C1 segment of cervical spinal cord (tissue), 14 donors: Measurements from ENCODE around the gene PSKH1.

Experiments used
- DNase-seq, 14 donors: peaks; one replicate each; lab custom pipeline; 2025; lab: John Stamatoyannopoulos, UW

The PSKH1 gene

DNA sequence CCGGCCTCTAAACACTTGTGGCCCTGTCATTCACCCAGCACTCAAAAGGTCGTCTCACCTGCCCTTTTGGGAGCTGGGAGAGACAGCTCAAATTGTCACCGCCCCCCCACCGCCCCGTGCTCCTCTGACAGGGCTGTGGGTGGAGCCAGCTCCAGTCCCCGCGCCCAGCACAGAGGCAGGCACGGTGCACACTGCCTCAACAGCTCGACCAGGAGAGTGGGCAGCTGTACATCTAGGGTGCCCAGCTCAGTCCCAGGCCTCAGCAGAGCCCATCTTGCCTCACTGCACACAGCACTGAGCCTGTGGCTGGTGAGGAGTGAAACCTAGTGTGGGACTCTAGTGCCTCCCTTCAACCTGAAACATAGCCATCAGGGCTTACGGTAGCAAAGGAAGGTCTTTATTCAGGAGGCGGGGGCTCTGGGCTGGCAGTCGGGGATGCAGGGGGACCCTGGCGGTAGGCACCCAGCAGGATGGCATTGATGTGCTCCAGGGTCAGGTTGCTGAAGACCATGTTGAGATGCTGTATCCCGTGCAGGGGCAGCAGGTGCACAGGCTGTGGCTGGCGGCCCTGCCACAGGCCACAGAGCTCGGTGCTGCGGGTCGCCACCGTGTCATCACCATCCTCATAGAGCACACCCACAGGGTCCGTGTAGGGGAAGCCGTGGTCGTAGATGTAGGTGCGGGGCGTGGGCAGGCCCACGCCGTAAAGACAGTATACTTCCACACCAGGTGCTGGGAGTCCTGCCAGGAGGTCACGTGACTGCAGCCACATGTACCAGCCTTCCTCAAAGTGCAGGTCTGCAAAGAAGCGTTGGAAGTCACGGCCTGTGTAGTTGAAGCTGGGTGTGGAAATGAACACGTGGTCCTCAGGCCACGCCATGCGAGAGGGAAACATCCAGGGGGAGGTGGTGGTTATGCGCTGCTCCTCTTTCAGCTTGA, 46.7 kb downstream of the PSKH1 start:
- no peak for DNase-seq

DNA sequence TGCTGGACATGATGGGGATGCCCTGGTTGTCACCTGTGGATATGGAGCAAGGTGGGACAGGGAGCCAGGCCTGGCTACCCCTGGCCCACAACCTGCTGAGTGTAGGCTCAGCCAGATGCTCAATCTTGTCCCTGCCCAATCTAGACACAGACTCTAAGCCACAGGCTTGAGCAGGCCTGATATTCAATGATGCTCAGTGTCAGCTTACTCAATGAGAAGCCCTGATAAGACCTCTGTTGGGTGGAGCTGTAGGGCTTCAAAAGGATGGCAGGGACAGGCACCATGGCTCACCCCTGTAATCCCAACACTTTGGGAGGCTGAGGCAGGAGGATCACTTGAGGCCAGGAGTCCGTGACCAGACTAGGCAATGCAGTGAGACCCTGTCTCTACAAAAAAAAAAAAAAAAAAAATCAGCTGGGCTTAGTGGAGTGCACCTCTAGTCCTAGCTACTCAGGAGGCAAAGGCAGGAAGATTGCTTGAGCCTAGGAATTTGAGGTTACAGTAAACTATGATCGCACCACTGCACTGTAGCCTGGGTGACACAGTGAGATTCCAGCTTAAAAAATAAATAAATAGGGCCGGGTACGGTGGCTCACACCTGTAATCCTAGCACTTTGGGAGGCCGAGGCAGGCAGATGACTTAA, 47.5 kb downstream of the PSKH1 start:
- no peak for DNase-seq

DNA sequence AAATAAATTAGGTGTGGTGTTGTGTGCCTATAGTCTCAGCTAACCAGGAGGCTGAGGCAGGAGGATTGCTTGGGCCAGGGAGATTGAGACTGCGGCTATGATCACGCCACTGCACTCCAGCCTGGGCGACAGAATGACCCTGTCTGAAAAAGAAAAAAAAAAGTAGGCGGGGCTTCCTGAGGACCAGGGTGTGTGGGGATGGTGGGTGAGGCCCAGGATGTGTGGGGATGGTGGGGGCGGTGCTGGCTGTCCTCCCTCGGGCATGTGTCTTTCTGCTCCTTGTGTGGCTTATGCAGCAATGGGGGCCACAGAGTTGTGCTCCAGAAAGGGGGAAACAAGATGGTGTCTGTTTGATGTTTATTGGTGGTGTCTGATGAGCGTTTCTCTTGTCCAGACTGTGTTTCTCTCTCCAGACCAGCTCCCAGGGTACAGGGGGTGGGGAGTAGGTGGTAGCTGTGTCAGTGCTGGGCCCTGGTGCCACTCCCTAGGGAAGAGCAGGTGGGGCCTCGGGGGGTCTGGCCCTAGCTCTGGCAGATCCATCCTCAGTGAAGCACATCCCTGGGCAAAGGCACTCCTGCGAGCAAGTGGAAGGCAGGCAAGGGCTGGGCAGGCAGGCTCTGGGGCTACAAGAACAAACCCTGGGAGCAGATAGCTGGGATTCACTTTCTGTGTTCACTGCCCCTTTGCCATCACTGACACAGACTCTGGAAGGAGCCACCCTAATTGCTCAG, 48.6 kb downstream of the PSKH1 start:
- no peak for DNase-seq

DNA sequence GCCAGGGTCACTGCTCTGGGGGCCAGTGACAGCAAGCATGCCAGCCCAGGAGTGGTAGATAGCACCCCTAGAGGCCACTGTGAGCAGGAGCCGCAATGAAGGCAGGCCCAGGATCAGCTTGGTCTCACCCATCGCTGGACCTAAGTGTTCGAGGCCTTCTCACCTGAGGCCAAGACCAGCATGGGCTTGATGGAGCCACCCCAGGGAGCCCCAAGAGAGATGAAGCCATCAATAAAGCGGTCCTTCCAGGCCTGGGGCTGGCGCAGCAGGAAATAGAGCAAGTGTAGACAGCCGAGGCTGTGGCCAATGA, 49.1 kb downstream of the PSKH1 start:
- peak in 5 of 14 donors; percentile 16 to 33 (median 23) for DNase-seq

DNA sequence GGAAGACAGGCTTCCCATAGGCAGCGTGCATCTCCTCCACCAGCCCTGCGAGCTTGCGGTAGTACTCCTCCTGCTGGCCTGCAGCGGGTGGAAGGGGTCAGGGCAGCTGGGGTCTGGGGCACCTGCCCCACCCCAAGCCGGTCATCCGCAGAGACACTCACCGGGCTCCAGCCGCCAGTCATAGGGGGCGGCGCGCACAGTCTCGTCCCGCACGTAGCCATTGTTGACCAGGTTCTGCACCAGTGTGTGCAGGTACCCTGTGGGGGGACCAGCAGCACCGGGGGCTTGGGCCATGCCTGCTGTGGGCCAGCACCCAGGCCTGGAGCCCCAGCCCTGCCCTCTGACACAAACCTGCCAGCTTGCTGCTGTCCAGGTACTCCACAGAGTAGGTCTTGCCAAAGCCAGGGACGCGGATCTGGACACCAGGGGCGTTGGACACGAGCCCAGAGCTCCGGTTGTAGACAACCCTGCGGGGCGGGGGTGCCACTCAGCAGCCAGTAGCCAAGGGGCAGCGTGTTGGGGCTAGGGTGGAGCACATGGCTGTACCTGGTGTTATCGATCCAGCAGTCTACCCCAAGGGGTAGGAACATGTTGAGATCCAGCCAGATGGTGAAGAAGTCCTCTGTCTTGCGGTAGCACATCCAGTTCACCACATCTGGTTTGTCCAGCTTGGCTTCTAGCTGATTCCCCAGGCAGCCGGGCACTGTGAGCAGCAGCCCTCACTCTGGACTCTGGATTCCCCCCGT, 49.6 kb downstream of the PSKH1 start:
- no peak for DNase-seq

DNA sequence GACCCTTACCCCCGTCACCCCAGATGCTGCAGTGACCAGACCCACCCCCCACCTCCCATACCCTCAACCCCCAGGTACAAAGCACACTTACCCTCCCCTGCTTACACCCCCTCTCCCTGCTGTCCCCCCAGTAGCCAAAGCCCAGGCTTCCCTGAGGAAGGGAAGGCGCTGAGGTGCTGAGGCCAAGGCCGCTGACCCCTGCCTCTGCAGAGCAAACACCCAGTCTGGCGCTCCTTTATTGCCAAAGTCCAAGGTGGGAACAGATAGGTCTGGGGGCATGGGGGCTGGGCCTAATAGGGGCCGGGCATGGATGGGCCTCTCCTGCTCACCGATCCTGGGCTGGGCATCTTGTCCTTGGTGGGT, 50.2 kb downstream of the PSKH1 start:
- DNase-seq: no peak

DNA sequence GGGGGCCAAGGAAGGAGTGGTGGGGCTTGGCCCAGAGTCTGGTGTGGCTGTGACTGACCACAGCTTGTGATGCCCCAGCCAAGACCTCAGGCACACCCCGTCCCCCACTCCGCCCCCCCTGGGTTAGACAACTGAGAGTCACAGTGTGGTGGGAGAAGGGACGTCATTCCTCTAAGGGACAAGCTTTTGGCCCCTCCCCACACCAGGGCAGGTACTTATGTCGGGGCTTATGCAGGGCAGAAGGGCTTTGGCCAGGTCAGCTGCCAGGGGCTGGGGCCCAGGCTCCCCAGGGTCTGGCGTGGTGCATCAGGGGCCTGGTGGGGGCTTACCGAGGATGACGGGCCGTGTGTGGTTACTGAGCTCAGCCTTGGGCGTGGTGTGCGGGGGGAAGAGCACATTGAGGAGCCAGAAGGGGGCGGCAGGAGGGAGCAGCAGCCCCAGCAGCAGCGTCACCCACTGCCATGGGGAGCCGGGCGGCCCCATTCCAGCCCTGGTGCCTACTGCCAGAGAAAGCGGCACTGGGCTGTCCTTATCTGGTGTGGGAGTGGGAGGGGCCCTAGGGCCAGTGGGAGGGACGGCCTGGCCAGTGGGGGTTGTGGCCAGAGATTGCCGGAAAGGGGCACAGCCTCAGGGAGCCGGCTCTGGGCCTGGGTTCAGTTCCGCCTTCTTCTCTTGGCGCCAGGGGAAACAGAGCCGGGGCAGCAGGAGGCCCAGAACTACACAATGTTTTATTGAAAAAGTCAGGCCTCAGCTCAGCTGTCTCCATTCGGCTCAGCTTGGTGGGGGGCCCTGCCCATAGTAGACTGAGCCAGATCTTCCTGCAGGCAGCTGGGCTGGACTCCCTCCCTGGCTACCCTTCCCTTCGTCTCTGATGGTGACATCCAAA, 50.8 kb downstream of the PSKH1 start, which contains the start of gene LCAT:
Gene LCAT, minus strand, starts transcription at position 502 of the 886 bp plus-strand sequence. Its CDS starts 19 bp downstream, at position 483.
- peak in 13 of 14 donors; percentile 25 to 88 (median 75) for DNase-seq

DNA sequence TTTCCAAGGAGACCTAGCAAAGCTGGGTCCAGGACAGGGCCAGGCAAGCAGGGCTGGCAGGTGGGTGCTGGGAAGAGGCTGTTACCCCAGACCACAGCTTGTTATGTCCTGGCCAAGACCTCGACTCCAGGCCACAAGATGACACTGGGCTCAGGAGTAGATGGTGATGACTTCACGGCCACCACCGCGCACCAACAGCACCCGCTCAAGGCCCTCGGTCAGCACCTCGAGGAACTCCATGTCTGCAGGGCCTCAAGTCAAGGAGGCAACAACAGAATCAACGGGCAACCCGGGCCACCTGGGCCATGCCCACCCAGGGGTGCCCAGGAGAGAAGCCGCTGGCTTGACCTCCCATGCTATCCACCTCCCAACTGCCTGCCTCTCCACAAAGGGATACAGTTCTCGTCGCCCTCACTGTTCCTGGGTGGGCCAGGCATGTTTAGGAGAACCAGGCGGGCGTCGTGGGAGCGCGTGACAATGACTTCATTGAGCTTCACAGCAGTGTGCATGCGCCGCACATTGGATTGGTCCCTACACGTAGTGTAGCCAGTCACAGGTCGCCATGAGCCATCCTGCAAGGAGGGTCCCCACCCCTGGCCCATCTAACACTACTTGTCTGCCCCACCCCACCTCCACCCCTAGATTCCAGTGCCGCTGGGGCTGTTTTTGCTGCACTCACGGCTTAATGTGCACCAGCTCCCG, 51.8 kb downstream of the PSKH1 start:
- peak in 1 of 14 donors; percentile 58 for DNase-seq

DNA sequence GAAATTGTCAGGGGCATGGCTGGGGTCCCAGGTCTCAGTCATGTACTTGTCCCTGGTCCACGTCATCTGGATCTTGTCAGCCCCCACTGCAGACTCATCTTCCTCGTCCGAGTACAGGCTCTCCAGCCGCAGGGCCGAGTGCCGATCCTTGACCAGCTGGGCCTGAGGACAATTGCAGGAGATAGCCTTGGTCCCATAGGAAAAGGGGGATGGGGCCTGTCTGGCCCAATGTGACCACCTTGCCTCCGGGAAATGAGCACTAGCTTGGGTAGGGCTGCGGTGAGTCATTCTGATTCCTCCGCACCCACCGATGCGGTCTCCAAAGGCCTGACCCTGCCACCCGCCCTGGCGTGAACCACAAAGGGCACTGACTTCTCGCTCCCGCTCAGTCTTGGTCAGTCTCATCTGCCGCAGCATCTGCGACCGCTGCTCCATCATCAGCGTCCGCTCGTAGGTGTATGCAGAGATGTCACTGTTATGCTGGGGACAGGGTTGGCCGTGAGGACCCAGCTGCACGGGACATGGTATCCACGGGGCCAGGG, 52.4 kb downstream of the PSKH1 start:
- no peak for DNase-seq

DNA sequence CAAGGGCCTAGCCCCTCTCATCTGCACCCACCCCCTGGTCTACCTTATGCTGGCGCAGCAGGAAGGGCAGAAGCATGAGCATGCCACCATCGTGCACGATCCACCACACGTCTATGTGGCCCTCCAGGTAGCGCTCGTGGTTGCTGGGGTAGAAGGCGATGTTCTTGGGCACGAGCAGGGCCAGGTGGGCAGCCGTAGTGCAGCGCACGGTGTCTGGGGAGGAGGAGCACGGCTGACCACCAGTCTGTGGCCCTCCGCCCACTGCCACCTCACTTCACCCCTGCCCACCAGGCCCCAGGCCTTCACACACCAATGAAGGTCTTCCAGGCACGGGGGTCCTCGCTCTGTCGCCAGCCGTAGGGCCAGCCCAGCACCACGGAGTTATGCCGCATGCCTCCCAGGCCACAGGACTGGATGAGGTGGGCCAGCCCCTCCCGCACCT, 53.1 kb downstream of the PSKH1 start:
- no peak for DNase-seq

DNA sequence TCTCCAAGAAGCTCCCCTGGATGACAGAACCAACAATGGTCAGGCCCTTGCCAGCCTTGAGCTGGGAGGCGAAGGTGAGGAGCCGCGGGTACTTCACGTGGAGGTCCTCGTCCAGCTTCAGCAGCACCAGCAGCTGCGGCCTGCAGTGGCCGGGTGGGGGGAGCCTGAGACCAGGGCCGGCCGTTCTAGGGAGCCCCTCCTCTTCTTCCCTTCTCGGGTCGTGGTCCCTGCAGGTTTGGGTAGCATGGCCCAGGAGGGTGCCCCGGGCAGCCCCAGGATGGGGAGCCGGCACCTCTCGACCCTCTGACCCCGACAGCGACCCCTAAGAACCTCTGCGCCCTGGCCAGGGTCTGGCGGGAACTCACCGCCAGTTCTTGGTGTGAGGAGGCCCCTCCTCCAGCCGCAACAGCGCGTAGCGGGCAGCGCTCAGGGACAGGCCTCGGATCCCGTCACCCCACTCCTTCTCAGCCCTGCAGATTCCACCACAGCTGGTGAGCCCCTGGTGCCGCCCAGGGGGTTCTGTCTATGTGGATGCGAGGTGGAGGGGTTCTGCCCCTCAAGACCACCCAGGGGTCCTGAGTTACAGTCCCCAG, 54.0 kb downstream of the PSKH1 start:
- DNase-seq: no peak

DNA sequence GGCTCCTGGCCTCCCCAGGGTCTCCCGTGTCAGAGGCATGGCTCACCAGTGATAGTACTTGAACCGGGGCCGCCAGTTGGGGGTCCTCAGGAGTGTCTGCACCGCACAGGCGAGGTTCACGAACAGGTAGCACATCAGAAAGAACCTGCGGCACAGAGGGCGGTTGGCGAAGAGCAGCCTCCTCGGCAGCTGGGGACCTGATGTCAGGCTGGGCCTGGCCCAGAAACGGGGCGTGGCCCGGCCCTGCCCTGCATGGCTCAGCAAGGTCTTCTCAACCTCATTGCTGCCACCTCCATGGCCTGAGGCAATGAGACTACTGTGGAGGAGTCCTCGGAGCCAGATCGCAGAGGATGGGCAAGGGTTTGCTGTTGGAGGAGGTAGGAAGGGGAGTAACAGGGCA, 55.0 kb downstream of the PSKH1 start:
- DNase-seq: no peak

DNA sequence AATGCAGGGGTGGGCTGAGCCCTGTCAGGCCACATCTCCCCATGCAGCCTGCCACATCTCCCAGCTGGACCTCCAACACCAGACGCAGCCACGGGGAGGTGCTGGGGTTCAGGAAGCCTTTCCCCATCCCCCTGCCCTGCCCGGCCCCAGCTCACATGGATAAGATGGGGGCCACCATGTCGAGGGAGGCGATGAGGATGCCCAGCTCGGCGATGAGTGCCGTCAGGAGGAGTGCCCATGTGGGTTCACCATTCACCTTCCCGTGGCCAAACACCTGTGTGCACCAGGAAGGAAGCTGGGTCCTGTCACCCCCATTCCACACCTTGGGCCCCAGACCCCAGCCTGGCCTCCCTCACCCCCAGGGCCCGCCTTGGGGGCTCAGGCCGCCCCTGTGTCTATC, 56.6 kb downstream of the PSKH1 start:
- DNase-seq: no peak

DNA sequence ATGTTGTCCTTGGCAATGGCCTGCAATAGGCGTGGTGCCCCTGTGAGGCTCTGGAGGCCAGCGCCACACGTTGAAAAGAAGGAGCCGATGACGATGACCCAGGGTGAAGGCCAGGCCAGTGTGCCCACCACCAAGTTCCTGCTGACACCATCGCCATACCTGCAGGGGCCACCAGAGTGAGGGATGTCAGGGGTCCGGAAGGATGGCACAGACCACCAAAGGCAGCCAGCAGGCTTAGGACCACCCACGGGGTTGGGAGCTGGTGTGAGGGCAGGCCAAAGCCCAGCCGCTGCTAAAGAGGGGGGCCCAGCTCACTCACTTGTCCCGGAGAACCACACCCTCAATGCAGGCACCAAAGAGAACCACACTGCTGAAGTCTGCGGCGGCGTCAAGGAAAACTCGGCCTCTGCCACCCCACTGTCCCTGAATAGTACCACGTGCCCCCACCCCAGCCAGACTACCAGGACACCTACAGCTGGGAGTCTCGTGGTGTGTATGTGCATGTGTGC, 57.3 kb downstream of the PSKH1 start:
- no peak for DNase-seq

DNA sequence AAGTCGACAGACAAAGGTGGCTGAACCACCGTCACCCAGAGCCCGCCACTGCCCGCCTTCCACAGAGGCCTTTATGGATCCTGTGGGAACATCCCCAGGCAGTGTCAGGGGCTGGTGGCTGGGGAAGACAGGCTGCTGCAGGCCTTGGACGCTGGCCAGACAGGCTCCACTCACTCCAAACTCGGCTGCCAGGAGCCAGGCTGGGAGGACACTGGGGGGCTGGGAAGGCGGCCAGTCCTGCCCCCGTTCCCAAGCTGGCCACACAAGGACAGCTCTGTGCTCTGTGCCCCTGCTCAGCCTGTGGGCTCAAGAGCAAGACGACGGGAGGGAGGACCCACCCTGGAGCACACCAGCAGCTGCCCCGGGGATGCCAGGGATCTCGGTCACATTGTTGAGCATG, 58.4 kb downstream of the PSKH1 start:
- peak in 13 of 14 donors; percentile 49 to 89 (median 75) for DNase-seq

DNA sequence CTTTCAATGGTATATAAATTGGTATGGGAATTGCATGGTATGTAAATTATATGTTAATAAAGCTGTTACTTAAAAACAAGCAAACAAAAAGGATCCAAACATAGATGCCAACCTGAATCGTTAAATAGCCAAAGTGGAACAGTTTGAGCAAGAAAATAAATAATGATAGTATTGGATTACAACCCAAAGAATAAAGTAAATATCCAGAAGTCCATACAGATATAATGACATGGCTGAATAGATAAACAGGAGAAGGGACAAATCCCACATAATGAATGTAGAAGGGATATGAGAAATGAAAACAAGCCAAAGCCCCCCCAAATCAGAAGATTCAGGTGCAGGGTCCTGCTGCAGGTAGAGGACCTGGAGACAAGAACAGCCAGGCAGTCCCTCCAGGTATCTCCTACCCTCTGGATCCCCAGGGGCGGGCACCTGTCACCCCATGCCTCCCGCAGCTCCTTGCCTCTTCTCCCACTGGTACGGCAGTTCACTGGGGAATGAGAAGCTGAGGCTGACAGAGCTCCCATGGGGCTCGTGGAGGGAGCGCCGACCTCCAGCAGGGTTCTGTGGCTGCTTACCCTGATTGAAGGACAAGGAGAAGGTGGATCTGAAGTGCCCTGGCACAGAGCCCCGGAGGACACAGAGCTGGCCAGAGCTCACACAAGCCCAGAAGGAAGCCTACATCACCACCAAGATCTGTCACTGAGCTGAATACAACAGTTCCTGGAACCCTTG, 60.8 kb downstream of the PSKH1 start:
- peak in 1 of 14 donors; percentile 52 for DNase-seq

DNA sequence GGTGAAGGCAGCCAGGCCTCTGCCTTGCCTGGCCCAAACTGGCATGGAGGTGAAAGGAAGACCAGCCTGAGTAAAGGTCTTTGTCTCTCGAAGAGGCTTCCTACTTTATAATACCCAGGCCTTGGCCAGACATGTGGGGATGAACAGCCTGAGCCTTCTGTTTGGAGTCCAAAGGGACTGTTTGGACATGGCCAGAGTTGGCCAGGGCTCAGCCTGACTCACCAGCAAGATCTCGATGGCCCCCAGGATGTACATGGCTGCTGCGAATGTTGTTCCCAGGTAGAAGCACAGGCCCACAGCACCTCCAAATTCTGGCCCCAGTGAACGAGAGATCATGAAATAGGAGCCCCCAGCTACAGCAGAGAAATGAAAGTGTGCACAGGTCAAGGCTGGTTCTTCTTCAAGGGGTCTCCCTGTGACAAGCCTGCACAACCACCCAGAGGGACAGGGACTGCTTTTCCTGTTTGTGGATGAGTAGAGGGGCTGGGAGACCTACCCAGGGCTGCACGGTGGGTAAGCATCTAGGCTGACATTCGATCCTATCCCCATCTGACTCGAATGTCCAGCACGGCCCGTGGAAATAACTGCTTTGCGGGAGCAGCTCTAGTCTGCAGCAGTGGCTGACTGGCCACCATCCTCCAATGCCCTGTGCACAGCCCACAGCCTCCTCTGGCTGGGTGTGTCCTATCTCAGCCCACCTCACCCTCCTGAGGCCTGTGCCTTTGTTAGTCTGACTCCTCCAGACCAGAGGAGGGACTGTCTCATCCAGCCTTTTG, 61.6 kb downstream of the PSKH1 start:
- no peak for DNase-seq

DNA sequence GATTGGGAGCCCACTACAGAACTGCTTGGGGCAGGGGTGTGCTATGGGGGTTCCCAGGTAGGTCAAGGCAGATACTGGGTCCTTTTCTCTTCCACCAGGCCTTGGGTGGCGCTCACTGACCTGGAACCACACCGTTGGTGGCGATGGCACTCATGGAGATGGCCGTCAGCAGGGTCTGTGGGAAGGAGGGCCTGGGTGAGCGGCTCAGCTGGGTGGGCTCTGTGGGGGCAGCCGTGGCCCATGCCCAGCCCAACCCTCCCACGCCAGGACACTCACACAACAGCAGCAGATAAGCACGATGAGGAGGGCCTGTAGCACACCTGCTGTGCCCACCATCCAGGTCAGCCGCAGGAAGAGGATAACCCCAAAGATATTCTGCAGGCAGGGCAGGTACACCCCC, 64.6 kb downstream of the PSKH1 start:
- DNase-seq: no peak
